Ovary (tissue), 9 donors: ENCODE measurements around the gene JAM2. TPM values are rescaled to one million over a fixed set of nuclear protein-coding genes. Genes with fewer than 3 reads are reported as not detected.

ENCODE experiments used
- DNase-seq, 5 donors: peaks; one replicate each; pipeline ENCODE4 v3.0.0-alpha.2; 2019 to 2020
- H3K27ac ChIP-seq, 2 donors: fragments of 200-600 bp; one replicate each; pipeline versions ENCODE4 v1.5.1 to v1.8.0; 2019 to 2022
- H3K27me3 ChIP-seq: fragments of 200-600 bp; one replicate; pipeline ENCODE4 v1.8.0; 2022
- H3K36me3 ChIP-seq: fragments of 200-600 bp; sonication (generic); one replicate; pipeline ENCODE4 v1.5.1; 2019
- H3K4me1 ChIP-seq: one replicate; pipeline ENCODE4 v1.8.1; 2013; ENCODE audit warnings: mild to moderate bottlenecking, moderate library complexity; ENCODE audit not compliant: insufficient read depth
- H3K4me3 ChIP-seq: fragments of 200-600 bp; sonication (generic); one replicate; pipeline ENCODE4 v1.5.1; 2017
- H3K9me3 ChIP-seq, 2 donors: fragments of 200-600 bp in 1 of 2; sonication (generic) in 1 of 2; one replicate each; pipeline versions ENCODE4 v1.5.1 to v1.8.1; 2013 to 2019; ENCODE audit warnings: mild to moderate bottlenecking in 1 of 2, moderate library complexity in 1 of 2
- EP300 ChIP-seq: sonication (generic); formaldehyde crosslinking; IDR thresholded peaks from one replicate; pipeline ENCODE4 v1.6.1; 2017; ENCODE audit warnings: antibody characterized with exemption
- POLR2A ChIP-seq: fragments of 450-650 bp; IDR thresholded peaks from one replicate; pipeline ENCODE4 v1.6.1; 2017; ENCODE audit warnings: antibody characterized with exemption, mild to moderate bottlenecking, moderate library complexity
- WGBS, 3 donors: extraction: QIAGEN DNeasy Blood & Tissue Kit in 1 of 3; methylation state at CpG; one replicate each; pipeline versions ENCODE4 v1.1.5 to v1.1.7; 2013 to 2017; 5-methylcytosine and 5-hydroxymethylcytosine counted together
- intact Hi-C, 4 donors: fragments of 100-400 bp; cut with DNase I; formaldehyde crosslinking; loops; one replicate each; pipeline versions ENCODE4 v1.11.0 to v1.15.1; 2022 to 2023
- polyA plus RNA-seq, 2 donors: library from polyadenylated mRNA; stranded (reverse); fragments of 200-250 nt in 1 of 2; fragments of 350-450 nt in 1 of 2; fragmentation: Illumina TruSeq in 1 of 2; extraction: RNeasy Lipid Tissue Mini Kit (QIAGEN cat#74804) in 1 of 2; gene quantifications; one replicate each; pipeline ENCODE4 v1.2.3, GENCODE V29; 2013 to 2014
- total RNA-seq, 7 donors: library from RNA; depleted of rRNA in 2 of 7; stranded (reverse); fragments of >200 nt in 2 of 7; fragmentation: NEBNext Ultra II Directional in 3 of 7; extraction: Animal tissue kit (Norgen Biotek cat#: 25700) in 3 of 7; gene quantifications; one replicate each; pipeline versions ENCODE4 v1.1.0 to v1.2.4, GENCODE V29; 2016 to 2023
- TF ChIP-seq, protein P1 (sequence below), 3 donors: fragments of 450-650 bp in 2 of 3; fragments of 200-600 bp in 1 of 3; IDR thresholded peaks; one replicate each; pipeline versions ENCODE4 v1.5.1 to v1.8.0; 2016 to 2022; ENCODE audit warnings: antibody characterized with exemption in 3 of 3, mild to moderate bottlenecking in 1 of 3
- donor health status: DM: no; HTN: no; CAD: no; lungs with moderate emphysema.
- donor health status: DM: no; HTN: no; CAD: no.
- donor health status: Bipolar disorder and iron deficiency.
- donor health status: DM: yes; HTN: yes; CAD: no.
- donor health status: DM: no; HTN: no; CAD: no.
- donor health status: DM: yes; HTN: yes; CAD: no.

The JAM2 gene
- total and polyA plus RNA-seq, 9 donors = 11.7 to 65.4 (median 23.7) TPM

DNA sequence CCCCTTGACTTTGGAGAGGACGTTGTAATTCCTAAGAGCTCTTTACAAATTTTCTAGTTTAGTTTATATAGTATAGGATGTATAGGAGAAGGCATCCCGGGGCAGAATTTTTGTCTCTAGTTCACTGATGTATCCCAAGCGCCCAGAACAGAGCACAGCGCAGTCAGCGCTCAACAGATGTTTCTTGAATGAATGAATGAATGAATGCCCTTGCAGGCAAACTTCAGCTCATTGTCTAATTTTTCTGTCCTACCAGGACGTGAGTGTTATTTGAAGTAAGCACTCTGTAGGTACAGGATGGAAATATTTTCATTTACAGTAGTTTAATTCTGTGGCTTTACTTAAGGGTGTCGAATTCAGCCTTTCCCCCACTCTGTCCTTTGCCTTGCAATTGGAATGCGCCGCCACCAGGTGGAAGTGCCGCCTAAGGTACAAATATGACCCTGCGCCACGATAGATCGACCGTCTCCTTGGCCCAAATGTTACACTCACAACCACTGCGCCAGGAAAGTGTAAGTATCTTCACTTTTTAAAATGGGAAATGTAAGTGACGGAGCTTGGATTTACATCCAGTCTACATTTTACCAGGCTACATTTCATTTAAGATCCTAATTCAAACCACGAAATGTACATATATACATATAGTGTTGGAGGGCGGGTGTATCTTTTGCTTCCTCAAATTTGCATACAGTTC lies 30.9 kb upstream of the JAM2 start:
- Histone ChIP-seq H3K4me3 (peak overlapping the region; percentile 96), H3K27ac (no peak overlapping the region), H3K36me3 (no peaks in the 10 kb centered on the region), H3K9me3 (no peaks in the 10 kb centered on the region), H3K4me1 (peaks cover 4% of the 10 kb centered on the region), H3K27me3 (no peaks in the 10 kb centered on the region)
- DNase-seq = peak; percentile 67 to 83 (median 80)
- TF ChIP-seq POLR2A (no peak), EP300 (no peak)
- TF ChIP-seq, protein P1, sequence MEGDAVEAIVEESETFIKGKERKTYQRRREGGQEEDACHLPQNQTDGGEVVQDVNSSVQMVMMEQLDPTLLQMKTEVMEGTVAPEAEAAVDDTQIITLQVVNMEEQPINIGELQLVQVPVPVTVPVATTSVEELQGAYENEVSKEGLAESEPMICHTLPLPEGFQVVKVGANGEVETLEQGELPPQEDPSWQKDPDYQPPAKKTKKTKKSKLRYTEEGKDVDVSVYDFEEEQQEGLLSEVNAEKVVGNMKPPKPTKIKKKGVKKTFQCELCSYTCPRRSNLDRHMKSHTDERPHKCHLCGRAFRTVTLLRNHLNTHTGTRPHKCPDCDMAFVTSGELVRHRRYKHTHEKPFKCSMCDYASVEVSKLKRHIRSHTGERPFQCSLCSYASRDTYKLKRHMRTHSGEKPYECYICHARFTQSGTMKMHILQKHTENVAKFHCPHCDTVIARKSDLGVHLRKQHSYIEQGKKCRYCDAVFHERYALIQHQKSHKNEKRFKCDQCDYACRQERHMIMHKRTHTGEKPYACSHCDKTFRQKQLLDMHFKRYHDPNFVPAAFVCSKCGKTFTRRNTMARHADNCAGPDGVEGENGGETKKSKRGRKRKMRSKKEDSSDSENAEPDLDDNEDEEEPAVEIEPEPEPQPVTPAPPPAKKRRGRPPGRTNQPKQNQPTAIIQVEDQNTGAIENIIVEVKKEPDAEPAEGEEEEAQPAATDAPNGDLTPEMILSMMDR (IDR thresholded peaks at IDR 0.05) = peak; percentile 67 to 87 (median 81)
- intact Hi-C loops = loop anchor here (2.0 to 10.0 kb wide), 3 partner anchors 99 to 127 kb away; partner anchors contain the start of genes ATP5PF (in 1 of the 4) and GABPA (in 1 of the 4)
- 7 to 10% (median 8%) methylated on average over 18 of the region's 18 CpGs for WGBS, 3 donors

- Histone ChIP-seq H3K4me1 (no peaks in the 10 kb centered on the region), H3K27me3 (no peaks in the 10 kb centered on the region), H3K4me3 (no peak overlapping the region), H3K27ac (no peak overlapping the region), H3K36me3 (no peaks in the 10 kb centered on the region), H3K9me3 (no peaks in the 10 kb centered on the region)
- DNase-seq = no peak
- intact Hi-C loops = no loop called here
- WGBS, 3 donors = 90 to 97% (median 96%) methylated on average over 1 of the region's 1 CpG
- TF ChIP-seq POLR2A (no peak), EP300 (no peak)
- TF ChIP-seq, protein P1 (IDR thresholded peaks at IDR 0.05) = no peak
Measured at GRCh38 chr21:25614441-25614840, 24.6 kb upstream of the JAM2 start.

- WGBS, 3 donors = 22 to 39% (median 31%) methylated on average over 3 of the region's 3 CpGs
- no peak for TF ChIP-seq POLR2A
- TF ChIP-seq, protein P1 (IDR thresholded peaks at IDR 0.05) = no peak
- no peak for TF ChIP-seq EP300
- Histone ChIP-seq H3K4me3 (no peak overlapping the region), H3K9me3 (no peaks in the 10 kb centered on the region), H3K27ac (no peak overlapping the region), H3K36me3 (no peaks in the 10 kb centered on the region), H3K4me1 (no peaks in the 10 kb centered on the region), H3K27me3 (no peaks in the 10 kb centered on the region)
- intact Hi-C loops = no loop called here
- no peak for DNase-seq
Measured at GRCh38 chr21:25615880-25616279, 23.2 kb upstream of the JAM2 start.

GRCh38 chr21:25619198-25619597 lies 19.9 kb upstream of the JAM2 start:
- DNase-seq = no peak
- WGBS, 3 donors = 88 to 96% (median 88%) methylated on average over 2 of the region's 2 CpGs
- H3K4me1 ChIP-seq = no peaks in the 10 kb centered on the region
- no peaks in the 10 kb centered on the region for H3K36me3 ChIP-seq
- no peak overlapping the region for H3K4me3 ChIP-seq
- TF ChIP-seq EP300 = no peak
- TF ChIP-seq POLR2A = no peak
- TF ChIP-seq, protein P1 (IDR thresholded peaks at IDR 0.05) = no peak
- no peaks in the 10 kb centered on the region for H3K9me3 ChIP-seq
- H3K27ac ChIP-seq = no peak overlapping the region
- intact Hi-C loops = no loop called here
- H3K27me3 ChIP-seq = no peaks in the 10 kb centered on the region
